ENCODE measurements around the gene CARMIL1. TPM values are rescaled to one million over a fixed set of nuclear protein-coding genes. Genes with fewer than 3 reads are reported as not detected.

Gene CARMIL1
- total RNA-seq, 4 donors from 2014 or later = 11.8 to 23.2 (median 17.1) TPM

GRCh38 chr6:25419879-25420278 lies 140.7 kb downstream of the CARMIL1 start:
- TF ChIP-seq POLR2A (IDR thresholded peaks at IDR 0.05) (no peak), CTCF (IDR thresholded peaks at IDR 0.05) (no peak)
- intact Hi-C loops (cut with DNase I; ENCODE audit: low total_unique reads) = no loop called here

GRCh38 chr6:25423358-25423757 lies 144.2 kb downstream of the CARMIL1 start:
- H3K36me3 ChIP-seq = no peaks in the 10 kb centered on the region
- no peak overlapping the region for H3K4me3 ChIP-seq
- no peak overlapping the region for H3K27ac ChIP-seq
- H3K27me3 ChIP-seq = no peaks in the 10 kb centered on the region
- no peaks in the 10 kb centered on the region for H3K4me1 ChIP-seq
- no peaks in the 10 kb centered on the region for H3K9me3 ChIP-seq
- TF ChIP-seq POLR2A (IDR thresholded peaks at IDR 0.05) = no peak
- TF ChIP-seq CTCF (IDR thresholded peaks at IDR 0.05) = no peak
- DNase-seq = peak in 1 of 2 donors; percentile 31
- intact Hi-C loops (cut with DNase I; ENCODE audit: low total_unique reads) = no loop called here

More at GRCh38 chr6:25419879-25420278, 140.7 kb downstream of the CARMIL1 start:
- no peaks in the 10 kb centered on the region for H3K9me3 ChIP-seq
- H3K4me1 ChIP-seq = peaks cover 0 to 3% of the 10 kb centered on the region in 2 donors
- H3K36me3 ChIP-seq = no peaks in the 10 kb centered on the region
- no peak overlapping the region for H3K4me3 ChIP-seq
- DNase-seq = no peak
- no peak overlapping the region for H3K27ac ChIP-seq
- H3K27me3 ChIP-seq = no peaks in the 10 kb centered on the region

GRCh38 chr6:25424303-25424702 lies 145.1 kb downstream of the CARMIL1 start:
- Histone ChIP-seq H3K36me3 (no peaks in the 10 kb centered on the region), H3K27ac (no peak overlapping the region), H3K4me3 (no peak overlapping the region), H3K9me3 (no peaks in the 10 kb centered on the region), H3K4me1 (no peaks in the 10 kb centered on the region), H3K27me3 (no peaks in the 10 kb centered on the region)
- TF ChIP-seq CTCF (IDR thresholded peaks at IDR 0.05) (no peak), POLR2A (IDR thresholded peaks at IDR 0.05) (no peak)
- intact Hi-C loops (cut with DNase I; ENCODE audit: low total_unique reads) = no loop called here
- DNase-seq = no peak

- Histone ChIP-seq H3K9me3 (no peaks in the 10 kb centered on the region), H3K27ac (no peak overlapping the region), H3K4me1 (no peaks in the 10 kb centered on the region), H3K36me3 (no peaks in the 10 kb centered on the region), H3K27me3 (no peaks in the 10 kb centered on the region), H3K4me3 (no peak overlapping the region)
- no peak for TF ChIP-seq POLR2A (IDR thresholded peaks at IDR 0.05)
- TF ChIP-seq CTCF (IDR thresholded peaks at IDR 0.05) = no peak
- intact Hi-C loops (cut with DNase I; ENCODE audit: low total_unique reads) = no loop called here
- DNase-seq = no peak
Observed at GRCh38 chr6:25427549-25427948, 148.4 kb downstream of the CARMIL1 start.

- TF ChIP-seq POLR2A (IDR thresholded peaks at IDR 0.05) = no peak
- Histone ChIP-seq H3K27me3 (no peaks in the 10 kb centered on the region), H3K27ac (no peak overlapping the region), H3K9me3 (no peaks in the 10 kb centered on the region), H3K4me3 (no peak overlapping the region), H3K36me3 (no peaks in the 10 kb centered on the region), H3K4me1 (no peaks in the 10 kb centered on the region)
- DNase-seq = no peak
- intact Hi-C loops (cut with DNase I; ENCODE audit: low total_unique reads) = no loop called here
Observed at GRCh38 chr6:25428758-25429317, 149.7 kb downstream of the CARMIL1 start.
